RPMI8226 (cell line): ENCODE results near the gene RPS14.
"Not testable (repeated sequence)": the region's sequence is repeated elsewhere in the genome, so short reads cannot be mapped to it uniquely, and the experiment has no call there.

Experiments used
- DNase-seq: peaks from one replicate; pipeline ENCODE4 v3.0.0-alpha.2; 2015

The RPS14 gene

DNA sequence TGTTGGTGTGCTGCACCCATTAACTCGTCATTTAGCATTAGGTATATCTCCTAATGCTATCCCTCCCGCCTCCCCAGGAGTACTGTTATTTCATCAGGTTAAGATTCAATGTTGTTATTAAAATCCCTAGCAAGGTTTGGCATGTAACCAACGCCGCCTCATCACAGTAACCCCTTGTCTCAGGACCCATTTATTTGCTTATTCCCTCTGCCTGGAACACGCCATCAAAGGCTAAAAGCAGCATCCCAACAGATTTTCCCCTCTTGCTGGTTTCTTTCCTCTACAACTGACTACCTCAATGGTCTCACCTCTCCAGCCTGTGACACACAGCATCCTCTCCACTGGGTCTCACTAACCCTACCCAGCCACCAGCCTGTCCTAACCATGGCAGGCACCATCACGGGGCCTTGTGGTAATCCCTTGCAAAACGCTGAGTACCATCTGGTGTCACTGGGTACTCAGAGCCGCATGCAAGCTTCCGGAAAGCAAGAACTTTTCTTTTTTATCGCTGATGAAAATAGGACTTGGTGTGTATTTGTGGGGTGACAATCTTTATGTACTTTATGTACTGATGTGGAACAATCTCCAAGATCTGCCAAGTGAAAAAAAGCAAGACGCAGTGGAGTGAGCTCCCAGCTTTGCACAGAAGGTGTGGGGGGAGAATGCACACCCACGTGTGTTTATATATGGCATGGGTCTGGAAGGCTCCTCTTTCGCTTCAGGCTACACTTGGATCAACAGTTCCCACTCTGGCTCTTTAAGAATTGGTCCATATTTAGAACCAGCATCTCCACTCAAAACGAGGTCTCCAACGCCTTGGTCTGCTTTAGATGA, 6.1 kb downstream of the RPS14 start:
- DNase-seq, result no peak

DNA sequence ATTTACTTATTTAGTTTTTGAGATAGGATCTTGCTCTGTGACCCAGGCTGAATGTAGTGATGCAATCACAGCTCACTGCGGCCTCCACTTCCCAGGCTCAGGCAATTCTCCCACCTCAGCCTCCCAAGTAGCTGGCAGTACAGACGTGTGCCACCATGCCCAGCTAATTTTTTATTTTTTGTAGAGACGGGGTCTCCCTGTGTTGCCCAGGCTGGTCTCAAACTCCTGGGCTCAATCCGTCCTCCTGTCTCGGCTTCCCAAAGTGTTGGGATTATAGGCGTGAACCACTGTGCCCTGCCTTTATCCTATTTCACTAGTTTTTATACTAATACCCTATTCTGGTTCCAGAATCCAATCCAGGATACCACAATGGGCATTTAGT, 6.8 kb downstream of the RPS14 start:
- no peak for DNase-seq

DNA sequence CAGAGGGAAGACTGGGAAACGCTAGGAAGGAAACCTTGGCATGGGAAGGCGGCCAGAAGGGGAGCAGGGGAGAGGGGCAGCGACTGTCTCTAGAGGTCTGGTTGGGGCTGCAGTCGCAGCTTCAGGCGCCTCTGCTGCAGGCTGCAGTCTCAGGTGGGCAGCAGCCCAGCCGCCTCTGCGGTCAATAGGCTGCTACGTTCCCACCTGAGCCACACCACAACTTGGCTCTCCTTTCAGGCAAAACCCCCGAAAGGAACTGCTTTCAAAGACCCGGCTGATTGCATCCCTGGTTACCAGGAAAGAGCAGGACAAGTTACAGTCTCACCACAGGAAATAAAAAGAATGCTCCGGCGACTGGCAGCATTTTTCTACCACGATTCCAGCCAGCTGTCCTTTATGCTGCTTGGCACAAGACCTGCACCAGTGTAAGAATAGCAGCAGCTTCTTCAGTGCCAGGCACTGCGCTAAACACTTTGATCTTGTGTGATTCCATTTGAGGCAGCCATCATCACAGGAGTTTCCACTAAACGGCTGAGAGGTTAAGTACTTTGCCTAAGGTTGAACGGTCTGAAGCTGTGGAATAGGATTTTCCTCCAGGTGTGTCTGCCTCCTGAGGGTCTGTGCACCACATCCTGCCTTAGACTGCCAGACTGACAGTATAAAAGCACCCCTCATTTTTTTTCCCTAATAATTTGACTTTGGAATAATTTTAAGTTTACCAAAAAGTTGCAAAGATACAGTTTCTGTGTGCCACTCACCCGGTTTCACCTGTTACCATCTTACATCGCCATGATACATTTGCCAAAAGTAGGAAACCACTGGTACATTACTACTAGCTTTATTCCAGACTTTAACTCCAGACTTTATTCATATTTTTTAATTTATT, 7.5 kb downstream of the RPS14 start:
- no peak for DNase-seq

DNA sequence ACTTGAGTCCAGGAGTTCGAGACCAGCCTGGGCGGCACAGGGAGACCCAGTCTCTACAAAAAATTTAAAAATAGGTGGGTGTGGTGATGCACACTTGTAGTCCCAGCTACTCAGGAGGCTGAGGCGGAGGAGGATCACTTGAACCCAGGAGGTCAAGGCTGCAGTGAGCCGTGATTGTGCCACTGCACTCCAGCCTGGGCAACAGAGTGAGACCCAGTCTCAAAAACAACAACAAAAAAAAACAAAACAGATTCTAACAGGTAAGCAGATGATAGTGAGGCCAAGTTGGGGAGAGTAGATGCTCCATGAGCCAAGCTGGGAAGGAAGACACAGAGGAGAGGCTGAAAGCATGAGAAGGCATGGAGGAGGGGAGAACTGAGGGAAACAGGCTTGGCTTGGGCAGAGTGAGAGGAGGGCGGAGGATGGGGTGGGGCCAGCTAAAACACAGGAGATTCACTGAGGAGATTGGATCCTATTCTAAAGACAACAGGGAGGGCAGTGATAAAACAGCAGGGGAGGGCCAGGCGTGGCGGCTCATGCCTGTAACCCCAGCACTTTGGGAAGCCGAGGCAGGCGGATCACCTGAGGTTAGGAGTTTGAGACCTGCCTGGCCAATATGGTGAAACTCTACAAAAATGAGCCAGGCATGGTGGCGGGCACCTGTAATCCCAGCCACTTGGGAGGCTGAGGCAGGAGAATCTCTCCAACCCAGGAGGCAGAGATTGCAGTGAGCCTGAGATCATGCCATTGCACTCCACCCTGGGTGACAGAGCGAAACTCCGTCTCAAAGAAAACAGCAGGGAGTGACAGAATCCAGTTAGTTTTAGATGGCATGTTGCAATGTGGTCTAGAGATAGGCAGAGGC, 8.4 kb downstream of the RPS14 start:
- DNase-seq, result no peak

DNA sequence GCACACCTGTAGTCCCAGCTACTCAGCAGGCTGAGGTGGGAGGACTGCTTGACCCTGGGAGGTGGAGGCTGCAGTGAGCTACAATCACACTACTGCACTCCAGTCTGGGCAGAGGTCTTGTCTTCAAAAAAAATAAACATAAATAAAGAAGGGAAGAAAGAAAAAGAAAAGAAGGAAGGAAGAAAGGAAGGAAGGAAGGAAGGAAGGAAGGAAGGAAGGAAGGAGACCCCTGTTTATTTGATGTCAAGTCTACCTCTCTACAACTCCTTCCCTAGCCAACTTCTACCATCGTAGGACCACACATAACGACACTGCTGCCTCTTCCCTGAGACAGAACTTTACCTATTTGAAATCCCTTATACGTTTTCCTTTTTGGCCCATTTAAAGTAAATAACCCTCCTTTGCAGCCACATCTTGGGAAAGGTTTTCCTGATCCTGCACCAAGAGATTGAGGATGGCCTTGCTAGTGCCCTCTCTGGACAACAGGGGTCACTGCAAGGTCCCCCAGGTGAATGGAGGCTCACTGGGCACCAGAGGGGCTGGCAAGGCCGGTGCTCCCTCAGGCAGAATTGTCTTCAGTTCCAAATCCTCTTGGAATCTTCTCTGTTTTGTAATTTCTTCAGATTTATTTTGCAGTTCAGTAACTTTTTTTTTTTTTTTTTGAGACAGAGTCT, 10.5 kb downstream of the RPS14 start:
- DNase-seq, result no peak

DNA sequence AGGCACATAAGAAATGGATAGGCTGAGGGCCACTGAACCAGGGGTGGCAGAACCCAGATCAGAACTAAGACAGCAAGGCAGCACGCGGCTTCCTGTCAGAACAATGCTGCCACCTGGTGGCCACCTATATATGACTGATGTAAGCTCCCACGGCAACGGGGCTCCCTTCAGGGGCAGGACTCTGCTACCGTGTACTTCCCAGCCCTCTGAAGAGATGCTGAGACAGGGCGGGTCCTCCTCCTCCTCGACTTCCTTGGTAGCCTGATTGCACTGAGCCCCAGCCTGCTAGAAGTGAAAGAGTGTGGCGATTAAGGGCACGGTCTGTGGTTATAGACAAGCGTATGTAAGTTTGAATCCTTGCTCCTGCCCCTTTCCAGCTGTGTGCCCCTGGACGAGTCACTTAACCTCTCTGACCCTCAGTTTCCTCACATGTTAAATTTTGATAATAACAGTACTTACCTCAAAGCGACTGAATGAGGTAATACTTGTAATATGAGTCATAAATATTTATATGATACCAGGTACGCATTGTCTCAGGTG, 13.3 kb downstream of the RPS14 start:
- DNase-seq, result peak; percentile 88

DNA sequence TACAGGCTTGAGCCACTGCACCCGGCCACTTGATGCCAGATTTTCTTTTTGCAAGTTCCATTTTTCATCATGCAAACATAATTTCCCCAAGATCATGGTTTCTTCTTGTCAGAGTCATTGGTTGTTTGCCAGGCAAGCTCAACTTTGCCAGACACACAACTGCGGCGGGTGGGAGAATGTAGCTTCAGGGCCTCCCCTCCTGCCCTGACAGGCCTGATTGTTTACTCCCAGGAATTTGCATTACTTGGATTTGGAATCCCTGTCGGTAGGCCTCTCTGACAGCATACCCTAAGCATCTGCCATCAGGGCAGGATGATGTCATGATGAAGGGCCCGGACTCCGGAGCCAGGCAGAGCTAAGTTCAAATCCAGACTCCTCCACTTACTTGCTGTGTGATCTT, 15.1 kb downstream of the RPS14 start:
- DNase-seq, result no peak

DNA sequence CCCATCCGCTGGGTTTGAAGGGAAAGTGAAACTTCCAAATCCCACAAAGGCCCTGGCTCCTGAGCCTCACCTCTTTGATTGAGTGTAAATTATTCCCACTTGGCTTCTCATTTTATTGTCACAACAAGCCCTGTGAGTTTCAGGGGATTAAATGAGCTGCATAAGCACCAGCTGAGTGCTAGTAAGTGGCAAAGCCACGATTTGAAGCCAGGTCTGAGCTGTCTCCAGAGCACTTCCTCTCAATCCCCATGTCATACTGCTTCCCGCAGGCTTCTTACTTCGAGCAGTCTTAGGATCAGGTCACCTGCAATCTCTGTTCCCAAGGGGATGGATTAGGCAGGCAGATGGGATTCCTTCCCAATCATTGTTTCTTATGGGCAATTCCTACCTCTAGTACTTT, 18.0 kb downstream of the RPS14 start:
- DNase-seq, result no peak

DNA sequence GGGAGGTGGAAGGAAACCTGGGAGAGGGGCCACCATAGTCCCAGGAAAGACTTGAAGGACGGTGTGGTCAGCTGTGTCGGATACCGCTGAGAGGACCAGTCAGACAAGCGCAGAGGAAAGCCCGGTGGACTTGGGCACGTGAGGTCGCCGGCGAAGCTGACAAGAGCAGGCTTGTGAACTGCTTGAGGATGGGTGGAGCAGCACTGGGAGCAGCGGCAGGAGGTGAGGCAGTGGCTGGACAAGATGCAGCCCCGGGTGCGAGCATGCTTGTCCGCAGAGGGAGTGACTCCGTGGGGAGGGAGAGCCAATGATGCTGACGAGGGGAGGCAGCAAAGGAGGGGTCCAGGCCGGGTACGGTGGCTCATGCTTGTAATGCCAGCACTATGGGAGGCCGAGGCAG, 18.5 kb downstream of the RPS14 start:
- DNase-seq, result no peak

DNA sequence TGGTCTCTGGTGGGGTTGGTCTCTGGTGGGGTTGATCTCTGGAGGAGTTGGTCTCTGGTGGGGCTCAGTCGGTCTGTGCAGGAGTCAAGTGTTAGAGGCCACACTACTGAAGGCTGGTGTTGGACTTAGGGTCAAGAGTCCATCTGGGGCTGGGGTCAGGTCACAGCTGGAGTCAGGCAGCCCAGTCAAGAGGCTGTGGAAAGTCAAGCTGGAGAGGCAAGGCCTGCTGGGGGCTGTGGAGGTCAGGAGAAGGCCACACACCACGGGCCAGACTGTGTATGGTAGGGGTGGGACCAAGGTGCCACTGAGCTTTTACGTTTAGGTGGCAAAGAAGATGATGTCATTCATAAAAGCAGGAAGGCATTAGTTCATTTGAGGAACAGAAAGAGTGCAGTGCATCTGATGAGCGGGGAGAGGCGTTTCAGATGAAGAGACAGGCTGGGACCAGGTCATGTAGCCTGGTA, 20.1 kb downstream of the RPS14 start:
- peak; percentile 34 for DNase-seq

DNA sequence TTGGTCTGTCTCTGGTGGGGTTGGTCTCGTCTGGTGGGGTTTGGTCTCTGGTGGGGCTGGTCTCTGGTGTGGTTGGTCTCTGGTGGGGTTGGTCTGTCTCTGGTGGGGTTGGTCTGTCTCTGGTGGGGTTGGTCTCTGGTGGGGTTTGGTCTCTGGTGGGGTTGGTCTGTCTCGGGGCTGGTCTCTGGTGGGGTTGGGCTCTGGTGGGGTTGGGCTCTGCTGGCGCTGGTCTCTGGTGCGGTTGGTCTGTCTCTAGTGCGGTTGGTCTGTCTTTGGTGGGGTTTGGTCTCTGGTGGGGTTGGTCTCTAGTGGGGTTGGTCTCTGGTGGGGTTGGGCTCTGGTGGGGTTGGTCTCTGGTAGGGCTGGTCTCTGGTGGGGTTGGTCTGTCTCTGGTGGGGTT, 20.6 kb downstream of the RPS14 start:
- no peak for DNase-seq

DNA sequence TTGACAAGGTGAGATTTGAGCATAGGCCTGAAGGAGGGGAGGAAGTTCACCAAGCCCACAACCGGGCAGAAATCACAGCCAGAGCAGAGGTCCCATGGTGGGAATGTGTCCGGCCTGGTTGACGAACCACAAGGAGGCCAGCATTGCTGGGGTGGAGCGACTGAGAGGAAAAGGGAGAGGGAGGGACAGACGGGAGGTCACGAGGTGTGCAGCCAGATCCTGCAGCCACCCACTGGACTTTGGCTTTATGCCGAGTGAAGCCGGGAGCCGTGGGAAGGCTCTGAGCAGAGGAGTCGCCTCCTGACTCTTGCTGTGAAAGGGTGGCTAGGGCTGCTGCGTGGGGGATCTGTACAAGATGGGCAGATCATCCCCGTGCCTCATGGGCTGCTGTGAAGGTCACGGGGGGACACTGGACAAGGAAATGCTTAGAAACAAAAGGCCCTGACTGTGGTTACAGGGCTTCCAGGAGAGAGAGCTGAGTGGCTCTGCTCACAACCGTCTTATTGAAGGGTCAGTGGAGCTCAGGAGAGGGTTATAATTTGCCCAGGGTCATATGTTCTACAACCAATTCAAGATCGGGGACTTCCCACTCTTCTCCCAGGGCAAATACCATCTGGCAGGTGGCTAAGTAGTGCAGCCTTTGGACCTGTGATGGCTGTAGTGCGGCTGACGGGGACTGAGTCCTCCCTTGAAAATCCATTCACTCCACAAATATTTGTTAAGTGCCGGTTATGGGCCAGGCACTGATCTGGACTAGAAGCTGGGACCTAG, 21.2 kb downstream of the RPS14 start:
- no peak for DNase-seq

DNA sequence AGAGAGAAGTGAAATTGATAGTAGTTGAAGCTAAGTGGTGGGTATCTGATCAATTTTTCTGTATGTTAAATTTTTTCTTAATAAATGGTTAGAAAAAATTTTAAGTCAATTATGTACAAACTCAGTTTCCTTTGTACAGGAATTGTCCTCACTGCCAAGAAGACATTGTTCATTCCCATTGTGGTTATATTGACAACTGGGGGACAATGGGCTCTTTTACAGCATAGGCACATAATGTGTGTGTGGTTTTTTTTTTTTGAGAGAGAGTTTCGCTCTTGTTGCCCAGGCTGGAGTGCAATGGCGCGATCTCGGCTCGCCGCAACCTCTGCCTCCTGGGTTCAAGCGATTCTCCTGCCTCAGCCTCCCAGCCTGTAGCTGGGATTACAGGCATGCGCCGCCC, 23.4 kb downstream of the RPS14 start:
- not testable (repeated sequence) for DNase-seq

DNA sequence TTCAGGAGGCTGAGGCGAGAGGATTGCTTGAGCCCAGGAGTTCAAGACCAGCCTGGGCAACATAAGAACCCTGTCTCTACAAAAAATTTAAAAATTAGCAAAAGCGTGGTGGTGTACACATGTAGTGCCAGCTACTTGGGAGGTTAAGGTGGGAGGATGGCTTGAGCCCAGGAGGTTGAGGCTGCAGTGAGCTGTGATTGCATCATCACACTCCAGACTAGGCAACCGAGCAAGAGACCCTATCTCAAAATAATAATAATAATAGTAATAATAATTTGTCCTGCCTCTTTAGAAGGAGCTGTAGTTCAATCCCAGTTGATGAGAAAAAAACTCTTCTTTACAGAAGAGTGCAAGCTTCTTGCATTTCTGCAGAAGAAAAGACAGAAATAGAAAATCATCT, 26.8 kb downstream of the RPS14 start:
- no peak for DNase-seq

DNA sequence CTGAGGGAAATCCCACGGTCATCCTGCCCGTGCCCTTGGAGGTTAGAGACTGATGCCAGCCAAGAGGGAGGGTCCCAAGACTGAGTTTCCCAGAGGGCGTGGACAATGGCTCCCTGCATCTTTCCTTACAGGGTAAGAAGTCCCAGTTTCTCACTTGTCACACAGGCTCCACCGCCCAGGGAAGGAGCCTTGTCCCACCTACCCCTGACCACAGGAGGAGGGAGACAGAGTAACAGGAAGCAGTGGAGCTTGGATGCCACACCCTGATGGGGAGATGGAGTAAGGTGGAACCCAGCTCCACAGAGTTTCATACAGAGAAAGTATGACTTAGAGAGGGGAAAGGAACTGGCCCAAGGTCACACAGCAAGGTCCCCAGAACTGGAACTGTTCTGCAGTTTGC, 27.5 kb downstream of the RPS14 start:
- DNase-seq, result no peak

DNA sequence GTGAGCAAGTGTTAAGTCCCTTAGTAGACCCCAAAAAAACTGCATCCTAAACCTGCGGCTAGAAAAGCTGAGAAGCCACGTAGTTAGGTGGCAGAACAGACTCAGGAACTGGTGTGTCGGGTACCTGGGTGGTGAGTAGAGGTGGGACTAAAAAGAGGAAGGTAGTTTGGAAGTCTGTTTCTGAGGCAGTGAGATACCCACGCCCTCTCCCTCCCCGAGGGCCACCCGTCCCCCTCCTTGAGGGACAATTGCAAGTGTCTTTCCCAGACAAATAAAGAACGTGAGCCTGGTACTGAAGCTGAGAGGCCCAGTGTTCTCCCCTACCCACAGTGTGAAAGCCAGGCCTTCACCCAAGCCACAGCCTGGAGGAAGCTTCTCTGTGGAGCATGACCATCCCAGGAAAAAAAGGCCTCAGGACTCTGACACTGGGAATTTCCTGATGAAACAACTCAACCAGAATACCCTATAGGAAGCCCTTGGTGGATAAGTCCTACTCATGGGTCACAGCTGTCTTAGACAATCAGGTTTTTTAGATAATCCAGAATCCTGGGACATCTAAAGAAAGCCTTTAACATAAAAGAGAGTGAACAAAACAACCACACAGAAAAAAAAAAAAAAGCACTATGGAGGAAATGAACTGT, 29.8 kb downstream of the RPS14 start:
- DNase-seq, result peak; percentile 29

DNA sequence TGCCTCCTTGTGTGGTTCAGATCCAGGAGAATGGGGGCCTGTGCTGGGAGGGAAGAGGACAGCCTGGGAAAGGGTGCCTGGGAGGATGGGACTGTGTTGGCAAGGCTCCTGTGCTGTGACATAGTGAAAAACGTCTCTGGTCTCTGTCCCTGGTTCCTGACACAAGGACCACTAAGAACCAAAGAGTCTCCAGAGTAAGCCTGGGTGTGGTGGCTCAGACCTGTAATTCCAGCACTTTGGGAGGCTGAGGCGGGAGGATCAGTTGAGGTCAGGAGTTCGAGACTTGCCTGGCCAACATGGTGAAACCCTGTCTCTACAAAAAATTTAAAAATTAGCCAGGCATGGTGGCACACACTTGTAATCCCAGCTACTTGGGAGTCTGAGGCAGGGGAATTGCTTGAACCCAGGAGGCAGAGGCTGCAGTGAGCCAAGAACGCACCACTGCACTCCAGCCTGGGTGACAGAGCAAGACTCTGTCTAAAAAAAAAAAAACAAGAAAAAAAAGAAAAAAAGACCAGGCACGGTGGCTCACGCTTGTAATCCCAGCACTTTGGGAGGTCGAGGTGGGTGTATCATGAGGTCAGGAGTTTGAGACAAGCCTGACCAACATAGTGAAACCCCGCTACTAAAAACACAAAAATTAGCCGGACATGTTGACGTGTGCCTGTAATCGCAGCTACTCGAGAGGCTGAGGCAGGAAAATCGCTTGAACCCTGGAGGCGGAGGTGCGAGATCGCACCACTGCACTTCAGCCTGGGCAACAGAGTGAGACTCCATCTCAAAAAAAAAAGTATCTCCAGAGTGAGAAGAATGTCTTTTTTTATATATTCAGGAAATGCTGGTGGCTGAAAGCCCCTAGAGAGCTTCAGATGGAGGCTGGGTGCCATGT, 35.4 kb downstream of the RPS14 start:
- DNase-seq, result not testable (repeated sequence)

DNA sequence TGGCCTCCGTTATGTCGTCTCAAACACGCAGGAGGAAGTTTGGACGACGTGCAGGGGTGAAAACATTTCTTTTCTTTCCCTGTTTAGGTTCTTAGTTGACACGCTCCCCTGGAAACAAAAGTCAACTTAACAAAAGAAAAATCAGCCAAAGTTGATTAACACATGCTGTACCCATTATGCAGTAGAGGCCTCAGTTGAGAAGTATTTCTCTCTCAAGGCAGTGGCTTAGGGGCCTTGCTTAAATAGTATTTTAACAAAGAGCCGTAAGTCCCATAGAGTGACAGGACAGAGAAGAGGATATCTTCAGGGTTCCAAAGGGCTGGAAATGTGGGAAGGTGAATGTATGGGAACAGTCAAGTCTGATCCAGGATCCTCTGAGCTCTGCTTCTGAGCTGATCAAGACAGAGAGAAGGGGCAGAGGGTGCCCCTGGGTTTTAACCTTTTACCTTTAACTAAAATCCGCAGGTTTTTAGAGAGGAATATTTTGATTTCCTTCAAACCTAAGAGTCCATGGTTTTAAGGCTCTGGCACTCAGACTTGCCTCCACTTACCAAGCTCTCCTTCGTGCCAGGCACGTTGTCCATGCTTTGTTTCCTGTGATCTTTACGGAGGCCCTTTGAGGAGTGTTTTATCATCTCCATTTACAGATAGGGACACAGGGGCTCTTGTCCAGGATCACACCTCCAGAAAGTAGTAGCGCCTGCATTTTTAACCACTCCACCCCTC, 36.2 kb downstream of the RPS14 start:
- no peak for DNase-seq
